Measurements from ENCODE around the gene ADAM8. TPM values are rescaled to one million over a fixed set of nuclear protein-coding genes. Genes with fewer than 3 reads are reported as not detected.
A peak's percentile ranks its signal among the peaks of the same experiment; 100 is the strongest.

Gene ADAM8
- total RNA-seq, 2 donors from 2014 or later, result 3.7 to 5.5 TPM

- no peak overlapping the region for H3K4me3 Mint-ChIP-seq
These were observed 767 bp upstream of the ADAM8 start for GRCh38 chr10:133277277-133277992.

GRCh38 chr10:133276100-133276434, 601 bp downstream of the ADAM8 start:
- no peaks in the 10 kb centered on the region for H3K36me3 Mint-ChIP-seq (ENCODE audit: low read depth)
- Histone ChIP-seq H3K9me3 (ENCODE audit: control insufficient read depth, low read length) (no peaks in the 10 kb centered on the region), H3K36me3 (ENCODE audit: control insufficient read depth, insufficient read depth, low read length) (peaks cover 5% of the 10 kb centered on the region), H3K27ac (ENCODE audit: low read depth, low read length) (no peak overlapping the region), H3K4me1 (ENCODE audit: control insufficient read depth, insufficient read depth, low read length) (peaks cover 4% of the 10 kb centered on the region), H3K9ac (ENCODE audit: extremely low read depth, low read length, poor library complexity, severe bottlenecking) (no peak overlapping the region), H3K4me3 (ENCODE audit: low read length) (peak overlapping the region; percentile 29), H3K27me3 (ENCODE audit: control insufficient read depth, insufficient read depth, low read length, poor library complexity, severe bottlenecking) (peaks cover 9% of the 10 kb centered on the region)
- peaks cover 6% of the 10 kb centered on the region for H3K27me3 Mint-ChIP-seq (ENCODE audit: insufficient read depth)
- TF ChIP-seq CTCF (conservative IDR thresholded peaks at IDR 0.05), result no peak
- no peaks in the 10 kb centered on the region for H3K4me1 Mint-ChIP-seq
- WGBS, 2 experiments (ENCODE audit: insufficient coverage in 1 of 2, insufficient read length in 1 of 2), result 58 to 76% methylated on average over 2 to 6 of the region's 6 CpGs
- no peaks in the 10 kb centered on the region for H3K9me3 Mint-ChIP-seq
- H3K27ac Mint-ChIP-seq, result no peak overlapping the region
- no peak for DNase-seq
- peak overlapping the region; percentile 34 for H3K4me3 Mint-ChIP-seq

More at GRCh38 chr10:133277277-133277992, 767 bp upstream of the ADAM8 start:
- no peak for TF ChIP-seq CTCF (conservative IDR thresholded peaks at IDR 0.05)
- H3K27me3 Mint-ChIP-seq (ENCODE audit: insufficient read depth), result peaks cover 6% of the 10 kb centered on the region
- no peaks in the 10 kb centered on the region for H3K9me3 Mint-ChIP-seq
- Histone ChIP-seq H3K9me3 (ENCODE audit: control insufficient read depth, low read length) (no peaks in the 10 kb centered on the region), H3K27ac (ENCODE audit: low read depth, low read length) (no peak overlapping the region), H3K9ac (ENCODE audit: extremely low read depth, low read length, poor library complexity, severe bottlenecking) (no peak overlapping the region), H3K4me1 (ENCODE audit: control insufficient read depth, insufficient read depth, low read length) (peaks cover 4% of the 10 kb centered on the region), H3K27me3 (ENCODE audit: control insufficient read depth, insufficient read depth, low read length, poor library complexity, severe bottlenecking) (peaks cover 9% of the 10 kb centered on the region), H3K4me3 (ENCODE audit: low read length) (no peak overlapping the region), H3K36me3 (ENCODE audit: control insufficient read depth, insufficient read depth, low read length) (peaks cover 5% of the 10 kb centered on the region)
- no peak overlapping the region for H3K27ac Mint-ChIP-seq
- WGBS, 2 experiments (ENCODE audit: insufficient coverage in 1 of 2, insufficient read length in 1 of 2), result 90 to 92% methylated on average over 21 to 25 of the region's 25 CpGs
- no peaks in the 10 kb centered on the region for H3K4me1 Mint-ChIP-seq
- H3K36me3 Mint-ChIP-seq (ENCODE audit: low read depth), result peaks cover 5% of the 10 kb centered on the region
- no peak for DNase-seq

- no peaks in the 10 kb centered on the region for H3K36me3 Mint-ChIP-seq (ENCODE audit: low read depth)
- no peak overlapping the region for H3K27ac Mint-ChIP-seq
- no peak overlapping the region for H3K9ac ChIP-seq (ENCODE audit: extremely low read depth, low read length, poor library complexity, severe bottlenecking)
- no peaks in the 10 kb centered on the region for H3K4me1 Mint-ChIP-seq
- H3K27me3 ChIP-seq (ENCODE audit: control insufficient read depth, insufficient read depth, low read length, poor library complexity, severe bottlenecking), result peaks cover 9% of the 10 kb centered on the region
- no peak overlapping the region for H3K4me3 ChIP-seq (ENCODE audit: low read length)
- H3K36me3 ChIP-seq (ENCODE audit: control insufficient read depth, insufficient read depth, low read length), result peaks cover 5% of the 10 kb centered on the region
- H3K4me3 Mint-ChIP-seq, result peak overlapping the region; percentile 34
- H3K27ac ChIP-seq (ENCODE audit: low read depth, low read length), result no peak overlapping the region
- no peaks in the 10 kb centered on the region for H3K9me3 ChIP-seq (ENCODE audit: control insufficient read depth, low read length)
- H3K9me3 Mint-ChIP-seq, result no peaks in the 10 kb centered on the region
- TF ChIP-seq CTCF (conservative IDR thresholded peaks at IDR 0.05), result peak; percentile 39
- peaks cover 6% of the 10 kb centered on the region for H3K27me3 Mint-ChIP-seq (ENCODE audit: insufficient read depth)
- no peak for DNase-seq
- 56 to 71% methylated on average over 6 to 12 of the region's 12 CpGs for WGBS, 2 experiments (ENCODE audit: insufficient coverage in 1 of 2, insufficient read length in 1 of 2)
- H3K4me1 ChIP-seq (ENCODE audit: control insufficient read depth, insufficient read depth, low read length), result peaks cover 4% of the 10 kb centered on the region
These were observed 980 bp downstream of the ADAM8 start for GRCh38 chr10:133275684-133276092.
